Forelimb muscle (tissue), 1 donor: ENCODE data around the gene GALNT8. TPM values are rescaled to one million over a fixed set of nuclear protein-coding genes. Genes with fewer than 3 reads are reported as not detected.
"Not testable (repeated sequence)": the region's sequence is repeated elsewhere in the genome, so short reads cannot be mapped to it uniquely, and the experiment has no call there.

ENCODE experiments used
- DNase-seq: peaks from one replicate; pipeline ENCODE4 v3.0.0-alpha.2; 2013; ENCODE audit warnings: low read depth
- polyA plus RNA-seq: library from polyadenylated mRNA; unstranded; fragments of 120-200 nt; gene quantifications from one replicate; pipeline ENCODE4 v1.2.1, GENCODE V29; 2013; ENCODE audit not compliant: insufficient read length

GALNT8 gene
- polyA plus RNA-seq, 1 donor, result 3.7 TPM

GRCh38 chr12:4743046-4743445 lies 22.8 kb downstream of the GALNT8 start:
- DNase-seq, result no peak

GRCh38 chr12:4744709-4745108 lies 24.5 kb downstream of the GALNT8 start:
- DNase-seq, result no peak

- no peak for DNase-seq
Observed at GRCh38 chr12:4745249-4745648, 25.0 kb downstream of the GALNT8 start.

GRCh38 chr12:4751654-4752053 lies 31.5 kb downstream of the GALNT8 start:
- DNase-seq, result not testable (repeated sequence)

- DNase-seq, result no peak
Observed at GRCh38 chr12:4762773-4763172, 42.6 kb downstream of the GALNT8 start.

- DNase-seq, result no peak
Observed at GRCh38 chr12:4763549-4763948, 43.3 kb downstream of the GALNT8 start.

GRCh38 chr12:4766445-4766844 lies 46.2 kb downstream of the GALNT8 start:
- peak; percentile 53 for DNase-seq

GRCh38 chr12:4767186-4767585 lies 47.0 kb downstream of the GALNT8 start:
- no peak for DNase-seq

- DNase-seq, result no peak
Observed at GRCh38 chr12:4768341-4768740, 48.1 kb downstream of the GALNT8 start.

- DNase-seq, result no peak
Observed at GRCh38 chr12:4769073-4769472, 48.9 kb downstream of the GALNT8 start.

GRCh38 chr12:4771172-4771959 lies 51.2 kb downstream of the GALNT8 start:
- DNase-seq, result no peak

GRCh38 chr12:4771960-4772566 lies 51.9 kb downstream of the GALNT8 start:
- DNase-seq, result no peak

GRCh38 chr12:4775936-4776335 lies 55.7 kb downstream of the GALNT8 start:
- no peak for DNase-seq

- no peak for DNase-seq
Observed at GRCh38 chr12:4779749-4780148, 59.5 kb downstream of the GALNT8 start.

- DNase-seq, result no peak
Observed at GRCh38 chr12:4780641-4781611, 60.7 kb downstream of the GALNT8 start.

- no peak for DNase-seq
Observed at GRCh38 chr12:4784404-4785054, 64.3 kb downstream of the GALNT8 start.

GRCh38 chr12:4786795-4787194 lies 66.6 kb downstream of the GALNT8 start:
- DNase-seq, result no peak

GRCh38 chr12:4787965-4788364 lies 67.8 kb downstream of the GALNT8 start:
- DNase-seq, result no peak

GRCh38 chr12:4789776-4790175 lies 69.6 kb downstream of the GALNT8 start:
- DNase-seq, result no peak

GRCh38 chr12:4791497-4791896 lies 71.3 kb downstream of the GALNT8 start:
- DNase-seq, result no peak

GRCh38 chr12:4794491-4794890 lies 74.3 kb downstream of the GALNT8 start:
- DNase-seq, result no peak

- DNase-seq, result no peak
Observed at GRCh38 chr12:4796216-4796615, 76.0 kb downstream of the GALNT8 start.
